OCI-LY3 (cell line): Measurements from ENCODE around the gene FAM89A.
"Not testable (repeated sequence)": the region's sequence is repeated elsewhere in the genome, so short reads cannot be mapped to it uniquely, and the experiment has no call there.

Experiments
- CTCF ChIP-seq: fragments of 200-600, 300-600 bp; sonication (generic); IDR thresholded peaks from 2 replicates; pipeline ENCODE4 v1.5.1; 2014; ENCODE audit warnings: antibody characterized with exemption, low read length, low read depth
- EZH2phosphoT487 ChIP-seq: fragments of 200-600 bp; shearing (Covaris generic); IDR thresholded peaks from 2 replicates; pipeline ENCODE4 v1.6.1; 2018; ENCODE audit warnings: antibody characterized with exemption, mixed run types, low read depth

GRCh38 chr1:231022543-231022942 lies 17.5 kb downstream of the FAM89A start:
- TF ChIP-seq CTCF, EZH2phosphoT487: not testable (repeated sequence)
